KOPT-K1 (cell line): Measurements from ENCODE around the gene AKAP14.
A peak's percentile ranks its signal among the peaks of the same experiment; 100 is the strongest.
"Not testable (repeated sequence)": the region's sequence is repeated elsewhere in the genome, so short reads cannot be mapped to it uniquely, and the experiment has no call there.

Experiments used
- H3K27ac ChIP-seq: fragments of 200-600 bp; sonication (generic); 2 replicates; pipeline ENCODE4 v1.5.1; 2016; ENCODE audit warnings: antibody characterized with exemption, mild to moderate bottlenecking, low read depth, low read length; ENCODE audit not compliant: poor library complexity, severe bottlenecking
- H3K36me3 ChIP-seq: fragments of 200-600 bp; sonication (generic); 2 replicates; pipeline ENCODE4 v1.5.1; 2017; ENCODE audit warnings: antibody characterized with exemption, mild to moderate bottlenecking, low read length, moderate library complexity; ENCODE audit not compliant: insufficient read depth
- H3K9me3 ChIP-seq: fragments of 200-600 bp; sonication (generic); 2 replicates; pipeline ENCODE4 v1.5.1; 2017; ENCODE audit warnings: antibody characterized with exemption, low read length, mild to moderate bottlenecking; ENCODE audit not compliant: insufficient read depth, poor library complexity, severe bottlenecking

The AKAP14 gene

DNA sequence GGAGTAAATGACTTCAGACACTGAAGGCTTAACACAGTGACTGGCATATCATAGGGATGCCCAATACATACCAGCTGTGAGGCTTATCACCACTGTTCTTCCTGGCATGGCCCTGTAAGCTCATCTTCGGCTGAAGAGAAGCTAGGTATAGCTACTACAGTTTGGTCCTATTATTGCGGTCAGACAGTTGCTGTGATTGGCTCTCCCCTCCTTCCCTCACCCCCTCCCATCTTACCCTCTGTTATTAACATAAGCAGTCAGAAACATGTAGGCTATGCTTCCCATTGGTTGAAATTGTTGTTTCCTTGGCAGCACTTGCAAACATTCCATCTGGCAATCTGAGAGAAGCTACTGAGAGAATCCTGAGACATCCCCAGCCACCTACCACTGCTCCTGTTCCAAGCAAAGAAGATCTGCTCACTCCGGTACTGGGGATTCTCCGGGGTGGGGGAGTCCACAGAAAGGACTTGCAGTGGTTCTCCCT is at the start of gene AKAP14:
Gene AKAP14, plus strand, starts transcription at position 51 of the 484 bp plus-strand sequence. CDS start 7,331 bp downstream, outside the sequence.
- no peak within 1 kb of the TSS for H3K27ac ChIP-seq
- no peaks in the 10 kb centered on the region for H3K36me3 ChIP-seq
- no peaks in the 10 kb centered on the region for H3K9me3 ChIP-seq

DNA sequence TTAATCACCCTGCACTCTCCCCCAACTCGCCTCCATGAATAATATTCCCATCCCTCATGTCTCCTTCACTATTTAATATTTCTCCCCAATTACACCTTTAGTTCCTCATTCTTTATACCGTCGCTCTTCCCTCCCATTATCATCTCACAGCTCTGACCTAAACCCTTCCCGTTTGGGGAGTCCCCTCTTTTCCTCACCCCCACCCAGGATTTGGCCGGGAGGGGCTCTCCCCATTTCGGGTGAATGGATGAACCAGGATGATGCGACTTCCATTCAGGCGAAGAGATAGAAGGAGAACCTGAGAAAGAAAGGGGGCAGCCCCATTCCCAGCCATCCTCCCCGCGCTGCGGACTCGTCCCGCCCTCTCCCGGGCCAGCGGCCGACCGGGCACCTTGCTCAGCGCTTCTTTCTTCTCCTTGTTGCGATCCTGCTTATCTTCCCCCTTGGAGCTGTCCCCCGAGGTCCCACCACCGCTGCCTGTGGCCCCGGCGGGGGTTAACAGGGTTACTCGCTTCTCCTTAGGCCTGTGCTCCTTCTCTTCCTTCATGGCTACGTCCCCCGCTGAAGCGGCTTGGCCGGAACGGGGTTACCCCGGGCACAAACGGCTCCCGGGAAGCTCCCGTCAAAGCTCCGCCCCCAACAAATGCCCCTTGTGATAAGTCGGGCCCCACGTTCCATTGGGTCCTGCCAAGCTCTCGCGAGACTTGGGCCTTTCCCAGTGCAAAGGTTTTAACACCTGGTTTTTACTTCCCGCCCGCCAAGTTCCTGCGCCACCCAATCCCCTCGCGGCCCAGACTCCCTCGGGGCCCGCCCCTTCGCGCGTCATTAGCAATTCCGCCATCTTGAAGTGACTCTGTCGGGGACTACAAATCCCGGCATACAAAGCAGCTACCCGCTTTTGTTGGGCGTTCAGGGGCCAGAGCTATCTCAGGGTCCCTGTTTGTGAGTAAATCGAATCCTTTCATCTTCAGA is 43.0 kb upstream of the AKAP14 start, which contains the start of gene UPF3B:
Gene UPF3B, minus strand, starts transcription at position 582 of the 972 bp plus-strand sequence. Its CDS starts 35 bp downstream, at position 547.
- H3K36me3 ChIP-seq: peaks cover 38% of the 10 kb centered on the region

DNA sequence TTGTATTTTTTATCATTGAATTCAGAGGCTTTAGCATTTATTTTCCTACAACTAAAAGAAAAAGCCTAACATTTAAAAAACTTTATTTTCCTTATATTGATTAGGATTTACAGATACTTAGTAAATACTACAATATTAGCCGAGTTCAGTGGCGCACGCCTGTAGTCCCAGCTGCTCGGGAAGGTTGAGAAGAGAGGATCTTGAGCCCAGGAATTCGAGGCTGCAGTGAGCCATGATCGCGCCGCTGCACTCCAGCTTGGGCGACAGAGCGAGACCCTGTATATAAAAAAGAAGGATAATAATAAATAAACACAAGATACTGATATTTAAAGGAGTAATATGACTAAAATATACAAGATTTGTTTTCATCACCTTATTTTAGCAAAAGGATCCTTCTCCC is 42.2 kb upstream of the AKAP14 start:
- Histone ChIP-seq H3K27ac (peak overlapping the region; percentile 45), H3K36me3 (peaks cover 31% of the 10 kb centered on the region), H3K9me3 (no peaks in the 10 kb centered on the region)

More for the DNA sequence above, 43.0 kb upstream of the AKAP14 start, which contains the start of gene UPF3B:
- Histone ChIP-seq H3K9me3 (no peaks in the 10 kb centered on the region), H3K27ac (peak within 1 kb of the TSS; percentile 79)

DNA sequence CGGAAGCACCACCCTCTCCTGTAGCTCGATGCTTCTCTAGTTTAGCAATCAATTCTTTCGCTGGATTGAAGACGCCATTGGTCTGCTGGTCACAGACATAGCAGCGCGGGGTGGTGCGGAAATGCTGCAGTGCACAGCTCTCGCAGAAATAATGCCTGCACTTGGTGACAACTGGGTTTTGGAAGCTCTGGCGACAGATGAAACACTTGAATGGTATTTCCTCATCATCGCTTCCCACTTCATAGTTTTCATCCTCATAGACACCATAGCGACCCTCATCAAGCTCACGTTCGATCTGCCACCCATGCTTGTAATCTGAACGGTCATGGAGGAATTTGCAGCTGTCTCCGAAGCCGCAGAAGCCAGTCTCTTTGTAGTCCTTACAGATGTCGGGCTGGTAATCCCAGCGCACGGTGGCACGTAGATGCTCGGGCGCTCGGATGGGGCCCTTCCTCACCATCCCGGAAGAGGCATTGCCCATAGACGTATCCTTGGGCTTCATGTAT is 25.0 kb upstream of the AKAP14 start:
- Histone ChIP-seq H3K36me3 (peaks cover 14% of the 10 kb centered on the region), H3K9me3 (no peaks in the 10 kb centered on the region), H3K27ac (peak overlapping the region; percentile 87)

DNA sequence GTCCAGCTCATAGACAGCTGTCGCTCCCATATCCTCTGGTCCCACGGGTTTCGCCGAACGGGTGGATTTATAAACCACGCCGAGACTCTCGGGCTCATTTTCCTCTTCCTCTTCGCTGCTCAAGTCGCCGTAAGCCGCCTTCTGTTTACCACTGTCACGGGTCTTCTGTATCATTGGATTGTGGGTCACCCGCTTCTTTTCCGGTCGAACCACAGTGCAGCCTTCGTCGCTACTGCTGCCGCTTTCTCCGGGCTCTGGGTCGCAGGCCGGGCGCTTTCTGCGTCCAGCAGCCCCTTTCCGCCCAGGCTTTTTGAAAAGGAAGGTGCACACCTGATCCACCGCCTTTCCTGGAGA is 24.5 kb upstream of the AKAP14 start:
- Histone ChIP-seq H3K27ac (peak overlapping the region; percentile 87), H3K36me3 (peaks cover 20% of the 10 kb centered on the region), H3K9me3 (no peaks in the 10 kb centered on the region)

DNA sequence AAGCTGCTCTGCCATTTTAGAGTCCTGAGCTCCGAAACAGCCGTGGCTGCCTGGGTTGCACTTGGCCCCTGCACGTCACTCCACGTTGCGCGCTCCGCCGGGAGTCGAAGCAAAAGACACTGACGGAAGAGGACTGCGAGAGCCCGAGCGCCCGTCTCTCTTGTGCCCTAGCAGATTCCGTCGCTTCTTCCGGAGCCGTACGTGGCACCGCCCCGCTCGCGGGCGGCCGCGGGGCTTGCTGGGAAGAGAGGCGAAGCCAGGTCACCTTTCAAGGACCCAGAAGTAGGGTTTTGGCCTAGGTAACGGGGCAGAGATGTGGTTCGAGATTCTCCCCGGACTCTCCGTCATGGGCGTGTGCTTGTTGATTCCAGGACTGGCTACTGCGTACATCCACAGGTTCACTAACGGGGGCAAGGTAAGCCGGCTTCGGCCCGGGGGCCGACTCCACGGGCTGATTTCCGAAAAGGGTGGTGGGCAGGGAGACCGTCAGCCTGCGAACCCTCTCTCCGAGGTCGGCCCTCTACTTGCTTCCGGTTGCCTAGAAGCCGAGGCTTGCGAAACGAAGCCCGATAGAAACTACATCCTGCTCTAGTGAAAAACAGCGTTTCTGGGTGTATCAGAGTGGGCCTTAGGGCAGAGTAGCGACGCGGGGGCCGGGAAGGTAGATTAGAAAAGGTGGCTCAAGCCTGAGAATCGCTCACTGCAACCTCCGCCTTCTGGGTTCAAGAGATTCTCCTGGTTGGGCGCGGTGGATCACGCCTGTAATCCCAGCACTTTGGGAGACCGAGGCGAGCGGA is 23.9 kb upstream of the AKAP14 start, which contains the start of the genes NDUFA1 and RNF113A:
Gene NDUFA1, plus strand, starts transcription at position 234 of the 797 bp plus-strand sequence. Its CDS starts 80 bp downstream, at position 314.
Gene RNF113A, minus strand, starts transcription at position 135 of the 797 bp plus-strand sequence. Its CDS starts 120 bp downstream, at position 15.
- peaks cover 24% of the 10 kb centered on the region for H3K36me3 ChIP-seq
- H3K9me3 ChIP-seq: no peaks in the 10 kb centered on the region
- peak within 1 kb of the TSS; percentile 87 for H3K27ac ChIP-seq

DNA sequence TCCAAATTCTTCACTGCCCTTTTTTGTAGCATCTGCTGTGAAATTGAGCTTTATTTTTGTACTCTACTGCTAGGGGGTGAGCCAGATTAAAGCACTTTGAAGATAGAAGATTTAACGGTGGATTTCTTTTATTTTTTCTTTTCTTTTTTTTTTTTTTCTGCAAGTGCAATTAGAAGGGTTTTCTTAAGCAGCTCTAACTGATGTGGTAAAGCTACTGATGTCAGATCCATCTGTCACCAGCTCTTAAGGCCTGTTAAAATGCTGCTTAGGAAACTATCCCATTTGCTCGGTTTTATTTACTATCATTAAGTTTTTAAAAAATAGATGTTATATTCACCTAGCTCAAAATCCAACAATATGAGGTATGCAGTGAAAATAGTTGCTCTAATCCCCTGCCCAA is 17.0 kb upstream of the AKAP14 start:
- Histone ChIP-seq H3K27ac (no peak overlapping the region), H3K9me3 (no peaks in the 10 kb centered on the region), H3K36me3 (peaks cover 37% of the 10 kb centered on the region)

DNA sequence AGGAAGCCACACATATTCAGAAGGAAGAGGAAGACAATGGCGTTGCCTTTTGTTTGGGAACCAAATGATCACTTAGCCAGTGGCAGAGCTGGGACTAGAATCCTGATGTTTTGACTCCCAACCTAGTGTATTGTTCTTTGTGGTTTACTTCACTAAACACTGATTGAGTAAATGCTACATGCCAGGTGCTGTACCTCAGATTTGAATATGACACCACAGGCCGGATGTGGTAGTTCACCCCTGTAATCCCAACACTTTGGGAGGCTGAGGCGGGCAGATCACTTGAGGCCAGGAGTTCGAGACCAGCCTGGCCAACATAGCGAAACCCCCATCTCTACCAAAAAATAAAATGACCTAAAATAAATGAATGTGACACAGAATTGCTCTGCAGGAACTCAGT is 15.6 kb upstream of the AKAP14 start:
- H3K9me3 ChIP-seq: no peaks in the 10 kb centered on the region
- H3K36me3 ChIP-seq: peaks cover 29% of the 10 kb centered on the region
- no peak overlapping the region for H3K27ac ChIP-seq

DNA sequence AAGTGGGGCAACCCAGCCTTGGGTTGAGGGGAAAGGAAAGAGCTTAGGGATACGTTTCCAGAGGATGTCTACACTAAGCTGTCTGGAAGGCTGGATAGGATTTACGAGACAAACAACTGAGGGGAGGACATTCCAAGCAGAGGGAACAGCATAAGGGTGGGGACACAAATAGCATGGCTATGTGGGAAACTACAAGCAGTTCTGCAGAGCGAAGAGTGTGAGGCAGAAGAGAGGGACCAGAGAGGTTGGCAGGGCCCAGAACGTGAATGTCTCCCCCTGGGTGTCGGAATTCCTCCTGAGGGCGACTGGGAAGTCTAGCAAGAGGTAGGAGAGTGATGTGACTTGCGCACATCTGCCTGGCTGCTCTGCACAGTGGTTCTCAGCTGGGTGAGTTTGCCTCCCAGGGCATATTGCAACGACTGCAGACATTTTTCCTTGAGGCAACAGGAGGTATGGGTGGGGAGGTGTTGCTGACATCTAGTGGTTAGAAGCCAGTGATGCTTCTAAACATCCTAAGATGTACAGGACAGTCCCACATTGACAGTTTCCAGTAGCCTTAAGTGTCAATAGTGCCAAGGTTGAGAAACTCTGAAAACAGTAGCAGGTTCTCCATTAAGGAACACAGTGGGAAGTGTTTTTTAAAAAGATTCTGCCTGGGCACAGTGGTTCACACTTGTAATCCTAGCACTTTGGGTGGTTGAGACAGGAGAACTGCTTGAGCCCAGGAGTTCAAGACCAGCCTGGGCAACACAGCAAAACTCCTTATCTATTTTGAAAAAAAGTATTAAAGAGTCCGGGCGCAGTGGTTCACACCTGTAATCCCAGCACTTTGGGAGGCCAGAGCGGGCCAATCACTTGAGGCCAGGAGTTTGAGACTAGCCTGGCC is 14.9 kb upstream of the AKAP14 start:
- peaks cover 22% of the 10 kb centered on the region for H3K36me3 ChIP-seq
- no peaks in the 10 kb centered on the region for H3K9me3 ChIP-seq
- no peak overlapping the region for H3K27ac ChIP-seq

DNA sequence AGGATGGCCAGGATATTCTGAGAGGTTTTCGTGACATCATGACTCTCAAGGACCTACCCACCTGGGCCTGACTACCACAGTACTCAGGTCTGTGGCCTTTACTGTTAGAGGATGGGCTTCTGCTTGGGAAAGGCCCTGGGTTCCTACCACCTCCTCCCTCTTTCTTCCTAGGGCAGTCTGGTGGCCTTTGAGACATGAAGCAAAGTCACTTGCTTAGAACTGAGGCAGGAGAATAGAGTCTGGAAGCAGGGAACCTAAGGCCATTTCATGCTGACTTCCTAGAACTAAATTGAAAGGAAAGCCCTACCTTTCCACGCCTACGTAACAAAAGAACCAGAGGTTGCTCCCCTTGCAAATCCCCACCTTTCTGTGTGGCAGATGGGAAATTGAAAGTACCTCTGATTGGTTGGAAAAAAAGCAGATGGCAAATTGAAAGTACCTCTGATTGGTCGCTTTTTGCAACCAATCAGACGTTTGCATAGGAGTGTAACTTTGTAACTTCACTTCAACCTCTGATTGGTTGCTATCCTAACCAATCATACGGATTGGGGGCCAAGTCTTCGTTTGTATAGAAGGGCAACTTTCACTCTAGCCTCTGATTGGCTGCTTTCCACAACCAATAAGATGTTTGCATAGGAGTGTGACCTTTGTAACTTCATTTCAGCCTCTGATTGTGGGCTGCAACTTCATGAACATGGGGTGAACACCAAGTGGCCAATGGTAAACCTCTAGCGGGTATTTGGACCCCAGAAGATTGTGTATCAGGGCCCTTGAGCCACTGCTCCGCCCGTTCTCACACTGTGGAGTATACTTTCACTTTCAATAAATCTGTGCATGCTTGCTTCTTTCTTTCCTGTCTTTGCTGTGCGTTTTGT is 9.9 kb upstream of the AKAP14 start:
- Histone ChIP-seq H3K36me3 (no peaks in the 10 kb centered on the region), H3K9me3 (no peaks in the 10 kb centered on the region), H3K27ac (no peak overlapping the region)

DNA sequence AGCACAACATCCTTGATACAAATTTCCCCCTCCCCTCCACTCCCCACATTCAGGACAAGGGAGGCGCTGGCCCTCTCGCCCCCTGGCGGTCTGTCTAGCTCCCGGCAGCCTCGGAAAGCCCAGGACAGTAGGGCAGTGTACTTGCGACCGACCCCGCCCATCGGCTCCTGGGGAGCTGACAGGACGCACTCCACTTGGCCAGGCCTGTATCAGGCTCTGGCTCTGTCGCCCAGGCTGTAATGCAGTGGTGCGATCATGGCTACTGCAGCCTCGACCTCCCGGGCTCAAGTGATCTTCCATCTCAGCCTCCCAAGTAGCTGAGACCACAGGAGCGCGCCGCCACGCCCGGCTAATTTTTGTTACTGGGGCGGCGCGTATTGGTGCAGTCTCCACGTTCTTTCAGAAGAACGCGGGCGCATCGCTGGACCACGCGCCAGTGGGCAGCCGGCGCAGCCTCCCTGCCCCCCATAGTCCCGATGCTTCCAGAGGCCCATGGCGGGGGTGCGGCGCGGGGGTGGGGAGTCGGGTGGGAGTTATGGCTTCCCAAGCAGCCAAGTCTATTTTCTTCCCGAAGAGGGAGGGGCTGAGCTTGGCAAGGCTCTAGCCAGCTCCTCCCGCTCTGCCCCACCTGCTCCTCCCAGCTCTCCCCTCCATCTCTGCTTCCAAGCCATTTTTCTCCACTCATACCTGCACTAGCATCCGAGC is 7.8 kb upstream of the AKAP14 start:
- Histone ChIP-seq H3K36me3 (no peaks in the 10 kb centered on the region), H3K27ac (no peak overlapping the region), H3K9me3 (no peaks in the 10 kb centered on the region)

DNA sequence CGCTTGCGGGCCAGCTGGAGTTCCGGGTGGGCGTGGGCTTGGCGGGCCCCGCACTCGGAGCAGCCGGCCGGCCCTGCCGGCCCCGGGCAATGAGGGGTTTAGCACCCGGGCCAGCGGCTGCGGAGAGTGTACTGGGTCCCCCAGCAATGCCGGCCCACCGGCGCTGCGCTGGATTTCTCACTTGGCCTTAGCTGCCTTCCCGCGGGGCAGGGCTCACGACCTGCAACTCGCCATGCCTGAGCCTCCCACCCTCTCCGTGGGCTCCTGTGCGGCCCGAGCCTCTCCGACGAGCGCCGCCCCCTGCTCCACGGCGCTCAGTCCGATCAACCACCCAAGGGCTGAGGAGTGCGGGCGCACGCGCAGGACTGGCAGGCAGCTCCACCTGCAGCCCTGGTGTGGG is 5.1 kb upstream of the AKAP14 start:
- not testable (repeated sequence) for H3K27ac ChIP-seq, H3K36me3 ChIP-seq, H3K9me3 ChIP-seq
